OCI-LY7 (cell line): Measurements from ENCODE around the gene NALF2. TPM values are rescaled to one million over a fixed set of nuclear protein-coding genes. Genes with fewer than 3 reads are reported as not detected.

Source experiments
- BruUV-seq: library from RNA; stranded (reverse); fragments of 400-500 nt; replicated peaks from 2 replicates; lab custom pipeline; 2021; lab: Mats Ljungman, UMichigan
- CTCF ChIA-PET: fragments of 300-600 bp; sonication (Branson Sonifier 250); formaldehyde crosslinking; loops from one replicate; lab custom pipeline; 2022; ENCODE audit warnings: antibody characterized with exemption; ENCODE audit not compliant: unreplicated experiment; lab: Charles Lee
- POLR2A ChIA-PET: fragments of 300-600 bp; sonication (Branson Sonifier 250); formaldehyde crosslinking; loops from one replicate; lab custom pipeline; 2022; ENCODE audit warnings: antibody characterized with exemption; lab: Charles Lee
- DNase-seq: peaks from one replicate; pipeline ENCODE4 v3.0.0-alpha.2; 2015; ENCODE audit warnings: low spot score
- H2AFZ ChIP-seq: fragments of 200-600 bp; sonication (generic), shearing (Covaris generic); 2 replicates; pipeline ENCODE4 v1.6.1; 2014; ENCODE audit warnings: mild to moderate bottlenecking, antibody characterized with exemption, low read length, moderate library complexity
- H3K27ac ChIP-seq: fragments of 200-600 bp; sonication (generic); 2 replicates; pipeline ENCODE4 v1.5.1; 2014; ENCODE audit warnings: mixed run types, low read depth, mild to moderate bottlenecking, moderate library complexity, low read length, inconsistent platforms; ENCODE audit not compliant: poor library complexity, severe bottlenecking
- H3K36me3 ChIP-seq: fragments of 200-600 bp; sonication (generic); 2 replicates; pipeline ENCODE4 v1.6.1; 2014; ENCODE audit warnings: mild to moderate bottlenecking, antibody characterized with exemption, low read length, moderate library complexity, mixed read lengths; ENCODE audit not compliant: insufficient read depth
- H3K4me1 ChIP-seq: fragments of 200-600 bp; sonication (generic); 2 replicates; pipeline ENCODE4 v1.5.1; 2014; ENCODE audit warnings: mild to moderate bottlenecking, low read length; ENCODE audit not compliant: insufficient read depth, poor library complexity, severe bottlenecking
- H3K4me2 ChIP-seq: fragments of 200-600 bp; sonication (generic); 2 replicates; pipeline ENCODE4 v1.6.1; 2014; ENCODE audit warnings: mild to moderate bottlenecking, low read length
- H3K4me3 ChIP-seq: fragments of 200-600 bp; sonication (generic); 2 replicates; pipeline ENCODE4 v1.5.1; 2014; ENCODE audit warnings: mild to moderate bottlenecking, low read depth, low read length; ENCODE audit not compliant: poor library complexity, severe bottlenecking
- H3K79me2 ChIP-seq: fragments of 200-600 bp; sonication (generic); 2 replicates; pipeline ENCODE4 v1.6.1; 2016; ENCODE audit warnings: low read depth, mild to moderate bottlenecking, low read length, moderate library complexity, mixed read lengths; ENCODE audit not compliant: insufficient read depth
- H3K9me2 ChIP-seq: fragments of 200-600 bp; sonication (generic); 2 replicates; pipeline ENCODE4 v1.6.1; 2016; ENCODE audit warnings: mild to moderate bottlenecking, low read length, mixed read lengths; ENCODE audit not compliant: insufficient read depth
- H3K9me3 ChIP-seq: fragments of 200-600 bp; sonication (generic); 2 replicates; pipeline ENCODE4 v1.6.1; 2014; ENCODE audit warnings: mild to moderate bottlenecking, mixed run types, low read length, mixed read lengths
- H4K20me1 ChIP-seq: fragments of 200-600 bp; sonication (generic); 2 replicates; pipeline ENCODE4 v1.6.1; 2014; ENCODE audit warnings: mild to moderate bottlenecking, antibody characterized with exemption, low read length, moderate library complexity, mixed read lengths; ENCODE audit not compliant: insufficient read depth
- EZH2phosphoT487 ChIP-seq: fragments of 200-600 bp; sonication (generic); IDR thresholded peaks from 2 replicates; pipeline ENCODE4 v1.6.1; 2018; ENCODE audit warnings: low read depth, borderline replicate concordance, mild to moderate bottlenecking, mixed run types, antibody characterized with exemption, low read length, moderate library complexity, mixed read lengths
- intact Hi-C: fragments of 100-400 bp; cut with micrococcal nuclease; formaldehyde crosslinking; loops from one replicate; pipeline ENCODE4 v1.10.0; 2022; ENCODE audit not compliant: unreplicated experiment
- total RNA-seq, 2 experiments: library from RNA; depleted of rRNA in 1 of 2; stranded (reverse); fragments of >200 nt in 1 of 2; shearing (Covaris generic) in 1 of 2; gene quantifications; 2 replicates each; pipeline ENCODE4 v1.2.3, GENCODE V29; 2014 to 2022
- TF ChIP-seq, protein P1 (sequence below): fragments of 200-600 bp; sonication (generic); conservative IDR thresholded peaks from 2 replicates; pipeline ENCODE4 v1.5.1; 2014; ENCODE audit warnings: mild to moderate bottlenecking, antibody characterized with exemption, low read length, moderate library complexity, mixed read lengths

Gene NALF2
- total RNA-seq, 2 experiments from 2014 or later, result 3.3 to 7.7 TPM

DNA sequence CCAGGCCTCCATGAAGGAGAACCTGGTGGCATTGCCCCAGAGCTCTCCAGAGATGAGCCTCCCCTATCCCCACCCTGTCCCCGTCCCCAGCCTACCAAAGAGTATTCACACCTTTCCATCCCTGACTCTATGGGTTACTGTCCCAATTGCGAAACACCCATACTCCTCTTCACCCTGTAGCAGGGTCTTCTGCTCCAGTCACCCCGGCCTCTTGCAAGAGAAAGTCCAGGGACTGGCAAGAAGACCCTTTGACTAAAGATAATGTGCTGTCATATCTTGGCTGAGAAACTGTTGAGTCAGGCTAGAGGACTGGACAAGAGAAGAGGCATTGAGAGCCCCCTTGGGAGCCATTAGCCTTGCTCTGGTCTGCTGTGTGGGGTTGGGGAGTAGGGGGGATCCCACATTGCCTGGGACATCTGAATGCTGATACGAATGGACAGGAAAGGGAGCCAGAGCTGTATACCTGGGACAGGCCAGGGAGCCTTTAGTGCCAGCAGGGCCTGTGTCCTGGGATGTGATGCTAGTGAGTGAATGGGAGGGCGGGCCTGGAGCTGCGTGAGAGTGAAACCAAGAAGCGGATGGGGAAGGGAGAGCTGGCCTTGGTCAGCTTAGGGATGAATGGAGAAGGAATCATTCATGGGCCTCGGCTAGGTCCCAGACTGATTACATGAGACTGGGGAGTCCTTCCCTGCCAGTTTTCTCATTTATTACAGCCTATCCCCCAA is 27.1 kb downstream of the NALF2 start:
- intact Hi-C loops, result no loop called here
- no peaks in the 10 kb centered on the region for H4K20me1 ChIP-seq
- H3K27ac ChIP-seq, result no peak overlapping the region
- DNase-seq, result no peak
- H3K4me3 ChIP-seq, result no peak overlapping the region
- ChIA-PET CTCF (no interaction called here), POLR2A (no interaction called here)
- no peak overlapping the region for H2AFZ ChIP-seq
- BruUV-seq, result no TSS peak
- TF ChIP-seq, protein P1, sequence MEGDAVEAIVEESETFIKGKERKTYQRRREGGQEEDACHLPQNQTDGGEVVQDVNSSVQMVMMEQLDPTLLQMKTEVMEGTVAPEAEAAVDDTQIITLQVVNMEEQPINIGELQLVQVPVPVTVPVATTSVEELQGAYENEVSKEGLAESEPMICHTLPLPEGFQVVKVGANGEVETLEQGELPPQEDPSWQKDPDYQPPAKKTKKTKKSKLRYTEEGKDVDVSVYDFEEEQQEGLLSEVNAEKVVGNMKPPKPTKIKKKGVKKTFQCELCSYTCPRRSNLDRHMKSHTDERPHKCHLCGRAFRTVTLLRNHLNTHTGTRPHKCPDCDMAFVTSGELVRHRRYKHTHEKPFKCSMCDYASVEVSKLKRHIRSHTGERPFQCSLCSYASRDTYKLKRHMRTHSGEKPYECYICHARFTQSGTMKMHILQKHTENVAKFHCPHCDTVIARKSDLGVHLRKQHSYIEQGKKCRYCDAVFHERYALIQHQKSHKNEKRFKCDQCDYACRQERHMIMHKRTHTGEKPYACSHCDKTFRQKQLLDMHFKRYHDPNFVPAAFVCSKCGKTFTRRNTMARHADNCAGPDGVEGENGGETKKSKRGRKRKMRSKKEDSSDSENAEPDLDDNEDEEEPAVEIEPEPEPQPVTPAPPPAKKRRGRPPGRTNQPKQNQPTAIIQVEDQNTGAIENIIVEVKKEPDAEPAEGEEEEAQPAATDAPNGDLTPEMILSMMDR, result no peak
- no peak for TF ChIP-seq EZH2phosphoT487
- H3K9me2 ChIP-seq, result no peaks in the 10 kb centered on the region
- H3K4me2 ChIP-seq, result no peak overlapping the region
- no peaks in the 10 kb centered on the region; the same call in 1 of the 2 replicates for H3K36me3 ChIP-seq
- no peaks in the 10 kb centered on the region for H3K9me3 ChIP-seq
- H3K79me2 ChIP-seq, result no peaks in the 10 kb centered on the region
- no peaks in the 10 kb centered on the region for H3K4me1 ChIP-seq

DNA sequence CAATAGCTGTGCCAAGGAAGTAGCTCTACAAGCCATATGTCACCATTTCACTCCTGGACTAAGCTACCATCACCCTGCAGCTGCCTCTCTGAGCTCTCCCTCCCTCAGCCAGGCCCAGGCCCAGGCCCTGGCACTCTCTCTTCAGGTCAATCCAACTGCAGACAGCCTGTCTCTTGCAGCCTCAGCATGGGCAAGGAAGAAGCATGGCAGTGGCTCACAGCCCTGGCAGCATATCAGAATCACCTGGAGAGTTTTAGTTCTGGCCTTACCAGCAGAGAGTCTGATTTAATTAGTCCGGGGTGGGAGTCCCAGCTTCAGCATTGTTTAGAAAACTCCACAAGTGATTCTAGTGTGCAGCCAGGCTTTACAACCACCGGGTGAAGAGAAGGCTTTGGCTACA is 31.5 kb downstream of the NALF2 start:
- intact Hi-C loops, result loop anchor here (2.0 to 5.0 kb wide), 2 partner anchors 33 to 495 kb away; partner anchors contain the start of gene NALF2
- Histone ChIP-seq H3K79me2 (no peaks in the 10 kb centered on the region), H3K4me3 (no peak overlapping the region), H2AFZ (no peak overlapping the region), H3K27ac (no peak overlapping the region), H3K9me3 (no peaks in the 10 kb centered on the region), H3K36me3 (no peaks in the 10 kb centered on the region; the same call in 1 of the 2 replicates), H3K4me2 (no peak overlapping the region), H3K9me2 (no peaks in the 10 kb centered on the region), H4K20me1 (no peaks in the 10 kb centered on the region), H3K4me1 (peaks cover 21% of the 10 kb centered on the region)
- no peak for DNase-seq
- POLR2A ChIA-PET, result interaction anchor here (0.5 kb wide), 1 partner anchor 426 kb away, joined by 3 read pairs; no protein-coding TSS in a partner anchor
- no TSS peak for BruUV-seq
- TF ChIP-seq, protein P1, result no peak
- no peak for TF ChIP-seq EZH2phosphoT487
- CTCF ChIA-PET, result interaction anchor here (0.6 kb wide), 1 partner anchor 80 kb away, joined by 3 read pairs; the partner anchor contains the start of gene EDA
